GM12878 (cell line): ENCODE measurements around the gene MXRA8. TPM values are rescaled to one million over a fixed set of nuclear protein-coding genes. Genes with fewer than 3 reads are reported as not detected.

Experiments
- ATAC-seq: fragments of 200-7000 bp; cut with Tn5 transposase; 3 replicates; pipeline ENCODE4 v1.9.1; 2020; ENCODE audit warnings: mild to moderate bottlenecking, moderate library complexity
- BruUV-seq: library from RNA; stranded (reverse); fragments of 400-500 nt; replicated peaks from 2 replicates; lab custom pipeline; 2021; lab: Mats Ljungman, UMichigan
- CTCF ChIA-PET: fragments of 300-600 bp; sonication (Branson Sonifier 250); formaldehyde crosslinking; extraction: SDS; loops from one replicate; lab custom pipeline; 2021; ENCODE audit warnings: inconsistent platforms; lab: Yijun Ruan, JAX
- POLR2A ChIA-PET: fragments of 350-600 bp; formaldehyde crosslinking; extraction: SDS; loops from one replicate; lab custom pipeline; 2021; ENCODE audit warnings: inconsistent platforms; lab: Charles Lee
- RAD21 ChIA-PET: fragments of 300-600 bp; sonication (Branson Sonifier 250); formaldehyde crosslinking; loops from one replicate; lab custom pipeline; 2023; ENCODE audit warnings: antibody characterized with exemption; ENCODE audit not compliant: unreplicated experiment; lab: Charles Lee
- SMC1A ChIA-PET: fragments of 300-600 bp; sonication (Branson Sonifier 250); formaldehyde crosslinking; loops from one replicate; lab custom pipeline; 2023; ENCODE audit not compliant: unreplicated experiment, uncharacterized antibody; lab: Charles Lee
- DNase-seq: peaks from one replicate; pipeline ENCODE4 v3.0.0-alpha.2; 2011; ENCODE audit warnings: low read depth, low spot score
- FAIRE-seq: peaks from 3 replicates; lab custom pipeline; 2011; peaks lifted over from hg19 to GRCh38; lab: Jason Lieb, UNC
- H2AFZ ChIP-seq: 2 replicates; pipeline ENCODE4 v1.6.0; 2011; ENCODE audit warnings: low read depth, low read length, control low read depth; ENCODE audit not compliant: control insufficient read depth
- H3K27ac ChIP-seq: 2 replicates; pipeline ENCODE4 v1.5.1; 2011; ENCODE audit warnings: control low read depth; ENCODE audit not compliant: control insufficient read depth, insufficient read depth
- H3K27me3 ChIP-seq, 2 experiments: replicated peaks in 1 of 2; 2 replicates each; pipeline versions ENCODE4 v1.6.0 to v1.6.1; 2011; ENCODE audit warnings: low read length in 1 of 2; ENCODE audit not compliant: control insufficient read depth in 2 of 2, insufficient read depth in 2 of 2
- H3K36me3 ChIP-seq, 2 experiments: 2 replicates each; pipeline ENCODE4 v1.5.1; 2011; ENCODE audit warnings: low read length in 1 of 2; ENCODE audit not compliant: control insufficient read depth in 2 of 2, insufficient read depth in 2 of 2
- H3K4me1 ChIP-seq: 2 replicates; pipeline ENCODE4 v1.6.1; 2011; ENCODE audit warnings: mild to moderate bottlenecking, low read length, moderate library complexity, mixed read lengths; ENCODE audit not compliant: control insufficient read depth, insufficient read depth
- H3K4me2 ChIP-seq: 2 replicates; pipeline ENCODE4 v1.6.0; 2011; ENCODE audit warnings: control low read depth; ENCODE audit not compliant: control insufficient read depth, insufficient read depth
- H3K4me3 ChIP-seq: fragments of 200-600 bp; sonication (generic); 2 replicates; pipeline ENCODE4 v1.5.1; 2016
- H3K79me2 ChIP-seq: 2 replicates; pipeline ENCODE4 v1.6.0; 2011; ENCODE audit warnings: low read length; ENCODE audit not compliant: control insufficient read depth, insufficient read depth
- H3K9ac ChIP-seq: 2 replicates; pipeline ENCODE4 v1.8.0; 2011; ENCODE audit warnings: low read length, control low read depth, mixed read lengths; ENCODE audit not compliant: control insufficient read depth, insufficient read depth
- H3K9me3 ChIP-seq: replicated peaks from 3 replicates; pipeline ENCODE4 v1.5.1; 2011; ENCODE audit warnings: mild to moderate bottlenecking, low read length; ENCODE audit not compliant: control insufficient read depth, insufficient read depth
- H4K20me1 ChIP-seq: 2 replicates; pipeline ENCODE4 v1.6.0; 2011; ENCODE audit not compliant: control insufficient read depth, insufficient read depth
- ATF7 ChIP-seq: fragments of 450-650 bp; IDR thresholded peaks from 2 replicates; pipeline ENCODE4 v1.6.1; 2016; ENCODE audit warnings: low read depth, mild to moderate bottlenecking
- CEBPB ChIP-seq, 2 experiments: fragments of 150-350 bp in 1 of 2; IDR thresholded peaks; 2 replicates each; pipeline ENCODE4 v1.6.1; 2012 to 2014; ENCODE audit warnings: low read depth in 2 of 2, low read length in 2 of 2, borderline replicate concordance in 1 of 2, inconsistent platforms in 1 of 2
- E2F4 ChIP-seq: IDR thresholded peaks from 2 replicates; pipeline ENCODE4 v1.6.1; 2012; ENCODE audit warnings: low read depth, low read length, improper control_type of control experiment
- EED ChIP-seq: sonication (generic); IDR thresholded peaks from 2 replicates; pipeline ENCODE4 v1.6.1; 2016; ENCODE audit warnings: antibody characterized with exemption, low read depth
- FOXM1 ChIP-seq: IDR thresholded peaks from 2 replicates; pipeline ENCODE4 v1.6.1; 2012; ENCODE audit warnings: low read depth, mild to moderate bottlenecking, inconsistent platforms, low read length, moderate library complexity
- GATAD2B ChIP-seq: fragments of 450-650 bp; conservative IDR thresholded peaks from 2 replicates; pipeline ENCODE4 v1.6.1; 2017; ENCODE audit warnings: low read depth, mild to moderate bottlenecking, moderate library complexity
- HDAC2 ChIP-seq: fragments of 200-600 bp; sonication (generic); IDR thresholded peaks from 2 replicates; pipeline ENCODE4 v1.6.1; 2017
- MYB ChIP-seq: fragments of 150-350 bp; IDR thresholded peaks from 2 replicates; pipeline ENCODE4 v1.6.1; 2014; ENCODE audit warnings: mild to moderate bottlenecking, low read depth, low read length, borderline replicate concordance
- NFYA ChIP-seq: IDR thresholded peaks from 2 replicates; pipeline ENCODE4 v1.6.1; 2011; ENCODE audit warnings: low read depth, mild to moderate bottlenecking, low read length, improper control_type of control experiment, borderline replicate concordance
- NR2F1 ChIP-seq: fragments of 450-650 bp; conservative IDR thresholded peaks from 2 replicates; pipeline ENCODE4 v1.6.1; 2017; ENCODE audit warnings: mild to moderate bottlenecking
- RAD21 ChIP-seq: IDR thresholded peaks from 2 replicates; pipeline ENCODE4 v1.6.1; 2011; ENCODE audit warnings: mild to moderate bottlenecking, low read depth, low read length, moderate library complexity; ENCODE audit not compliant: insufficient read depth
- SMARCA5 ChIP-seq: fragments of 450-650 bp; IDR thresholded peaks from 2 replicates; pipeline ENCODE4 v1.6.1; 2017; ENCODE audit warnings: mild to moderate bottlenecking
- ZNF207 ChIP-seq: fragments of 450-650 bp; IDR thresholded peaks from 2 replicates; pipeline ENCODE4 v1.6.1; 2014; ENCODE audit warnings: antibody characterized with exemption, mild to moderate bottlenecking, borderline replicate concordance
- ZZZ3 ChIP-seq: IDR thresholded peaks from 2 replicates; pipeline ENCODE4 v1.6.1; 2011; ENCODE audit warnings: low read depth; ENCODE audit not compliant: control insufficient read depth, insufficient read length
- WGBS: methylation state at CpG from one replicate; pipeline ENCODE4 v1.1.6; 2016; ENCODE audit warnings: low lambda C conversion rate; ENCODE audit not compliant: insufficient replicate concordance, insufficient coverage; ENCODE audit errors: missing lambda C conversion rate; 5-methylcytosine and 5-hydroxymethylcytosine counted together
- in situ Hi-C: fragments of 300-500 bp; cut with MboI; formaldehyde crosslinking; loops from 9 replicates; pipeline ENCODE4 v1.14.3; 2018; ENCODE audit warnings: mixed read lengths
- intact Hi-C: fragments of 100-400 bp; cut with micrococcal nuclease; formaldehyde crosslinking; loops from one replicate; pipeline ENCODE4 v1.14.2; 2022; ENCODE audit not compliant: unreplicated experiment
- polyA plus RNA-seq, 11 experiments: library from polyadenylated mRNA; depleted of rRNA in 4 of 11; unstranded in 6 of 11; stranded (reverse) in 5 of 11; fragments of >200 nt; fragmentation: Nextera tagmentation in 4 of 11; fragmentation: Illumina TruSeq in 1 of 11; extraction: Ambion mirVana in 4 of 11; extraction: Trizol in 1 of 11; gene quantifications; 1 replicate in 1 of 11; 2 replicates in 10 of 11; pipeline versions ENCODE4 v1.2.1 to v1.2.3, GENCODE V29; 2011 to 2016; ENCODE audit warnings: inconsistent platforms in 2 of 11, missing spikeins in 2 of 11, low read depth in 1 of 11
- total RNA-seq, 4 experiments: library from RNA; depleted of rRNA in 3 of 4; stranded (reverse); fragments of >200 nt in 3 of 4; fragmentation: Illumina TruSeq in 1 of 4; extraction: Trizol in 1 of 4; gene quantifications; 2 replicates each; pipeline versions ENCODE4 v1.2.1 to v1.2.3, GENCODE V29; 2013 to 2021

Gene MXRA8
- total and polyA plus RNA-seq, 10 of the 15 experiments (the other 5 are each of a cell fraction or from before 2014, with no cell fraction given), result 0.11 to 0.54 (median 0.21) TPM; not detected in 6

GRCh38 chr1:1377540-1378205 lies 19.3 kb upstream of the MXRA8 start:
- ATAC-seq, result no peak
- Histone ChIP-seq H3K79me2 (peaks cover 26% of the 10 kb centered on the region), H3K27me3 (no peaks in the 10 kb centered on the region), H3K4me3 (no peak overlapping the region), H3K27ac (no peak overlapping the region), H2AFZ (no peak overlapping the region), H3K9ac (no peak overlapping the region), H3K4me2 (no peak overlapping the region), H4K20me1 (no peaks in the 10 kb centered on the region), H3K4me1 (peaks cover 12% of the 10 kb centered on the region), H3K36me3 (peaks cover 3 to 11% of the 10 kb centered on the region in 2 experiments; a peak in 3 of 4 replicates), H3K9me3 (no peaks in the 10 kb centered on the region)
- SMC1A ChIA-PET, result no interaction called here
- POLR2A ChIA-PET, result interaction anchor here (1.9 kb wide), 1 partner anchor 11 kb away, joined by 8 read pairs; no protein-coding TSS in a partner anchor
- no peak for TF ChIP-seq GATAD2B
- DNase-seq, result no peak
- CTCF ChIA-PET, result interaction anchor here (0.6 to 1.0 kb wide), 5 partner anchors 10 to 63 kb away, joined by 3 read pairs; no protein-coding TSS in a partner anchor
- in situ Hi-C loops (no loop called here), intact Hi-C loops (loop anchor here (10.0 kb wide), 1 partner anchor 127 kb away; no protein-coding TSS in a partner anchor)
- FAIRE-seq, result no peak
- WGBS, result 97% methylated on average over 16 of the region's 16 CpGs
- BruUV-seq, result no TSS peak
- RAD21 ChIA-PET, result interaction anchor here (0.6 kb wide), 1 partner anchor 527 kb away, joined by 3 read pairs; no protein-coding TSS in a partner anchor

- H3K27ac ChIP-seq, result no peak overlapping the region
- in situ Hi-C loops, result no loop called here
- TF ChIP-seq FOXM1, result no peak
- no peak for TF ChIP-seq ZZZ3
- no peak for TF ChIP-seq EED
- TF ChIP-seq SMARCA5, result no peak
- no peak for TF ChIP-seq E2F4
- no peak for TF ChIP-seq ATF7
- TF ChIP-seq HDAC2, result no peak
- TF ChIP-seq NR2F1, result no peak
- no peak for TF ChIP-seq MYB
- no peak for TF ChIP-seq CEBPB (IDR thresholded peaks at IDR 0.05; ENCODE audit: borderline replicate concordance in 1 of 2, low read depth in 2 of 2, low read length in 2 of 2)
- no peak for TF ChIP-seq NFYA
- no peak for TF ChIP-seq ZNF207
- no peak for TF ChIP-seq RAD21
Measured at GRCh38 chr1:1376551-1377226, 18.3 kb upstream of the MXRA8 start.

More at GRCh38 chr1:1376551-1377226, 18.3 kb upstream of the MXRA8 start:
- SMC1A ChIA-PET, result no interaction called here
- H3K27me3 ChIP-seq, result no peaks in the 10 kb centered on the region
- peaks cover 18% of the 10 kb centered on the region for H3K4me1 ChIP-seq
- ATAC-seq (no peak), DNase-seq (no peak), FAIRE-seq (peak; percentile 13)
- no peaks in the 10 kb centered on the region for H4K20me1 ChIP-seq
- peak overlapping the region; percentile 90; the same call in 1 of the 2 replicates for H3K4me2 ChIP-seq
- WGBS, result 92% methylated on average over 10 of the region's 10 CpGs
- peaks cover 0 to 9% of the 10 kb centered on the region in 2 experiments; a peak in 3 of 4 replicates for H3K36me3 ChIP-seq
- intact Hi-C loops, result loop anchor here (10.0 kb wide), 1 partner anchor 128 kb away; no protein-coding TSS in a partner anchor
- no peak overlapping the region for H3K4me3 ChIP-seq
- POLR2A ChIA-PET, result interaction anchor here (0.9 kb wide), 1 partner anchor 22 kb away, joined by 3 read pairs; the partner anchor contains the start of gene CCNL2
- BruUV-seq, result no TSS peak
- CTCF ChIA-PET, result interaction anchor here (0.7 to 1.5 kb wide), 3 partner anchors 11 to 60 kb away, joined by 3 to 5 read pairs (median 3); no protein-coding TSS in a partner anchor
- peaks cover 30% of the 10 kb centered on the region for H3K79me2 ChIP-seq
- no peaks in the 10 kb centered on the region for H3K9me3 ChIP-seq
- no peak overlapping the region for H3K9ac ChIP-seq
- RAD21 ChIA-PET, result interaction anchor here (0.6 kb wide), 1 partner anchor 528 kb away, joined by 3 read pairs; no protein-coding TSS in a partner anchor
- no peak overlapping the region for H2AFZ ChIP-seq
